B cell (primary cell): ENCODE measurements around the gene SYNE2. TPM values are rescaled to one million over a fixed set of nuclear protein-coding genes. Genes with fewer than 3 reads are reported as not detected.

Experiments used
- ATAC-seq: fragments of 200-7000 bp; cut with Tn5 transposase; one replicate; pipeline ENCODE4 v1.10.0; 2021; ENCODE audit warnings: low read depth, mild to moderate bottlenecking, moderate number of reproducible peaks, moderate library complexity
- CTCF ChIA-PET: fragments of 350-600 bp; sonication (Branson Sonifier 250); formaldehyde crosslinking; loops from one replicate; lab custom pipeline; 2021; ENCODE audit warnings: antibody characterized with exemption, inconsistent platforms; lab: Charles Lee
- POLR2A ChIA-PET: fragments of 350-600 bp; sonication (Branson Sonifier 250); formaldehyde crosslinking; loops from one replicate; lab custom pipeline; 2021; ENCODE audit warnings: antibody characterized with exemption; lab: Charles Lee
- DNase-seq: peaks from one replicate; pipeline ENCODE4 v3.0.0; 2013
- H2AFZ ChIP-seq: 2 replicates; pipeline ENCODE4 v1.6.1; 2012; ENCODE audit warnings: mild to moderate bottlenecking, low read depth, low read length; ENCODE audit not compliant: insufficient read depth, poor library complexity, severe bottlenecking
- H3K27ac ChIP-seq, 2 donors: 1 replicate in 1 of 2; 2 replicates in 1 of 2; pipeline ENCODE4 v1.5.1; 2012 to 2013; ENCODE audit warnings: low read length in 2 of 2, mild to moderate bottlenecking in 2 of 2, moderate library complexity in 1 of 2
- H3K27me3 ChIP-seq, 4 experiments: fragments of 200-600 bp in 1 of 4; sonication (generic) in 1 of 4; replicated peaks in 1 of 4; 1 replicate in 2 of 4; 2 replicates in 2 of 4; pipeline versions ENCODE4 v1.6.1 to v1.7.0; 2013 to 2016; ENCODE audit warnings: low read length in 3 of 4, mild to moderate bottlenecking in 2 of 4, mixed read lengths in 1 of 4, moderate library complexity in 1 of 4; ENCODE audit not compliant: insufficient read depth in 4 of 4, control insufficient read depth in 3 of 4; ENCODE audit errors: control extremely low read depth in 1 of 4
- H3K36me3 ChIP-seq, 2 experiments: replicated peaks in 1 of 2; 1 replicate in 1 of 2; 2 replicates in 1 of 2; pipeline versions ENCODE4 v1.6.1 to v1.7.1; 2013; ENCODE audit warnings: low read length in 1 of 2; ENCODE audit not compliant: insufficient read depth in 2 of 2, control insufficient read depth in 1 of 2; ENCODE audit errors: control extremely low read depth in 1 of 2, extremely low read depth in 1 of 2
- H3K4me1 ChIP-seq, 2 donors: fragments of 200-600 bp in 1 of 2; sonication (generic) in 1 of 2; 1 replicate in 1 of 2; 2 replicates in 1 of 2; pipeline versions ENCODE4 v1.5.1 to v1.6.1; 2013 to 2017; ENCODE audit warnings: low read length in 2 of 2; ENCODE audit not compliant: control insufficient read depth in 2 of 2, insufficient read depth in 2 of 2
- H3K4me2 ChIP-seq: replicated peaks from 2 replicates; pipeline ENCODE3; 2012; ENCODE audit warnings: mild to moderate bottlenecking, low read depth, low read length; ENCODE audit not compliant: poor library complexity, severe bottlenecking
- H3K4me3 ChIP-seq, 5 experiments: fragments of 200-600 bp in 1 of 5; sonication (generic) in 1 of 5; 1 replicate in 3 of 5; 2 replicates in 2 of 5; pipeline versions ENCODE4 v1.5.1 to v1.7.0; 2011 to 2016; ENCODE audit warnings: low read length in 4 of 5, mild to moderate bottlenecking in 4 of 5, low read depth in 2 of 5, control low read depth in 1 of 5, moderate library complexity in 1 of 5; ENCODE audit not compliant: insufficient read depth in 1 of 5; ENCODE audit errors: control extremely low read depth in 1 of 5, extremely low read depth in 1 of 5
- H3K79me2 ChIP-seq: fragments of 200-600 bp; sonication (generic); one replicate; pipeline ENCODE4 v1.6.0; 2016; ENCODE audit warnings: low read length; ENCODE audit not compliant: control insufficient read depth, insufficient read depth
- H3K9ac ChIP-seq: fragments of 200-600 bp; sonication (generic); 2 replicates; pipeline ENCODE4 v1.6.1; 2017; ENCODE audit warnings: mild to moderate bottlenecking, low read length, moderate library complexity
- H3K9me3 ChIP-seq, 3 donors: one replicate each; pipeline versions ENCODE4 v1.6.1 to v1.7.1; 2013; ENCODE audit warnings: low read length in 2 of 3; ENCODE audit not compliant: control insufficient read depth in 2 of 3, insufficient read depth in 1 of 3; ENCODE audit errors: control extremely low read depth in 1 of 3
- H4K20me1 ChIP-seq: 2 replicates; pipeline ENCODE4 v1.6.0; 2012; ENCODE audit warnings: mild to moderate bottlenecking, low read length; ENCODE audit not compliant: insufficient read depth, control insufficient read depth, poor library complexity, severe bottlenecking
- H3K27ac Mint-ChIP-seq: one replicate; pipeline ENCODE4 v1.8.0; 2021; ENCODE audit warnings: mixed read lengths
- H3K27me3 Mint-ChIP-seq: one replicate; pipeline ENCODE4 v1.8.0; 2021; ENCODE audit warnings: mixed read lengths
- H3K4me1 Mint-ChIP-seq: one replicate; pipeline ENCODE4 v1.8.0; 2021; ENCODE audit warnings: mixed read lengths
- H3K4me3 Mint-ChIP-seq: one replicate; pipeline ENCODE4 v1.8.0; 2021; ENCODE audit warnings: mixed read lengths
- H3K9me3 Mint-ChIP-seq: one replicate; pipeline ENCODE4 v1.8.0; 2022; ENCODE audit warnings: mixed read lengths; ENCODE audit not compliant: insufficient read depth
- CTCF ChIP-seq: fragments of 200-600 bp; IDR thresholded peaks from one replicate; pipeline ENCODE4 v1.8.0; 2022; ENCODE audit warnings: antibody characterized with exemption, mild to moderate bottlenecking
- EZH2 ChIP-seq: IDR thresholded peaks from 2 replicates; pipeline ENCODE4 v1.6.1; 2012; ENCODE audit warnings: borderline replicate concordance, low read depth, mild to moderate bottlenecking, moderate library complexity, low read length; ENCODE audit not compliant: insufficient read depth, poor library complexity, severe bottlenecking
- WGBS: methylation state at CpG from one replicate; pipeline ENCODE4 v1.1.5; 2013; ENCODE audit warnings: missing lambda C conversion rate; ENCODE audit not compliant: insufficient coverage; 5-methylcytosine and 5-hydroxymethylcytosine counted together
- intact Hi-C: fragments of 100-400 bp; cut with micrococcal nuclease; formaldehyde crosslinking; loops from one replicate; pipeline ENCODE4 v1.10.0; 2022
- polyA plus RNA-seq: library from polyadenylated mRNA; depleted of rRNA; stranded (reverse); fragments of >200 nt; gene quantifications from 2 replicates; pipeline ENCODE4 v1.2.3, GENCODE V29; 2012
- total RNA-seq, 2 donors: library from RNA; stranded (reverse); fragments of 120-200 nt in 1 of 2; gene quantifications; 1 replicate in 1 of 2; 2 replicates in 1 of 2; pipeline versions ENCODE4 v1.2.3 to v1.2.4, GENCODE V29; 2013 to 2022

SYNE2 gene
- total and polyA plus RNA-seq, 2 donors (not counting 1 experiment from before 2014, with no cell fraction given): 39.5 to 105 TPM

- Histone ChIP-seq H3K4me3 (no peak overlapping the region), H2AFZ (no peak overlapping the region), H4K20me1 (no peaks in the 10 kb centered on the region), H3K79me2 (no peaks in the 10 kb centered on the region), H3K27ac (no peak overlapping the region), H3K9me3 (peaks cover 0 to 10% (median 0%) of the 10 kb centered on the region in 3 donors), H3K9ac (no peak overlapping the region), H3K27me3 (no peaks in the 10 kb centered on the region), H3K4me1 (no peaks in the 10 kb centered on the region), H3K4me2 (no peak overlapping the region), H3K36me3 (no peaks in the 10 kb centered on the region)
- no peaks in the 10 kb centered on the region for H3K27me3 Mint-ChIP-seq
- CTCF ChIA-PET: no interaction called here
- POLR2A ChIA-PET: no interaction called here
- no CpG with 5 or more reads among the region's 3 CpGs for WGBS
- no peaks in the 10 kb centered on the region for H3K4me1 Mint-ChIP-seq
- ATAC-seq (no peak), DNase-seq (no peak)
- H3K4me3 Mint-ChIP-seq: no peak overlapping the region
- H3K9me3 Mint-ChIP-seq: peaks cover 3% of the 10 kb centered on the region
- H3K27ac Mint-ChIP-seq: no peak overlapping the region
- TF ChIP-seq CTCF (no peak), EZH2 (no peak)
- intact Hi-C loops: no loop called here
Measured at GRCh38 chr14:63843796-63844195, 9.0 kb upstream of the SYNE2 start.

DNA sequence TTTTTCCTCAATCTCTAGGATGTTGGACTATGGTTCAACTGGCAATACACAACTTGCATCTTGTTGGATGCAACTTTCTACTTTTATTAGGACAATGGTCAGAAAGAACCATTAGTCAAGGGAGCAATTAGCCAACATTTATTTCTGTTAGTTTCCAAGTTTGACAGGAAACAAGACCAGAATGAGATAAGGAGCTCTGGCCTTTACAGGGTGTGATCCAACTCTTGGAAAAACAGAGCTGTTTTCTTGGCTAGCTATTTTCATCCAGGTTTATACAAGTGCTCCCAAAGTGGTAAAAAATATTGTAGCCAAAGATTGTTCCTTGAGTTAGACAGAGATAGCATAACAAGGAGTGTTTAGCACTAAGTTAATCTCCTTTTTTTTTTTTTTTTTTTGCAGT lies 3.9 kb upstream of the SYNE2 start:
- H3K9me3 Mint-ChIP-seq: no peaks in the 10 kb centered on the region
- DNase-seq (no peak), ATAC-seq (no peak)
- Histone ChIP-seq H3K36me3 (no peaks in the 10 kb centered on the region), H4K20me1 (no peaks in the 10 kb centered on the region), H3K4me1 (peaks cover 5 to 8% of the 10 kb centered on the region in 2 donors), H3K9me3 (no peaks in the 10 kb centered on the region), H3K27me3 (peaks cover 0 to 6% (median 0%) of the 10 kb centered on the region in 4 experiments), H3K4me2 (no peak overlapping the region), H3K4me3 (no peak overlapping the region), H3K27ac (no peak overlapping the region), H3K9ac (no peak overlapping the region), H3K79me2 (no peaks in the 10 kb centered on the region), H2AFZ (no peak overlapping the region)
- H3K27me3 Mint-ChIP-seq: no peaks in the 10 kb centered on the region
- H3K4me3 Mint-ChIP-seq: no peak overlapping the region
- ChIA-PET CTCF (no interaction called here), POLR2A (interaction anchor here (0.6 kb wide), 1 partner anchor 22 kb away, joined by 6 read pairs; no protein-coding TSS in a partner anchor)
- TF ChIP-seq EZH2 (no peak), CTCF (no peak)
- intact Hi-C loops: no loop called here
- no peak overlapping the region for H3K27ac Mint-ChIP-seq
- H3K4me1 Mint-ChIP-seq: peaks cover 7% of the 10 kb centered on the region
